ENCODE measurements around the gene PDE4D. TPM values are rescaled to one million over a fixed set of nuclear protein-coding genes. Genes with fewer than 3 reads are reported as not detected.

The PDE4D gene
- total RNA-seq, 1 experiment from 2014 or later: 3.3 TPM

DNA sequence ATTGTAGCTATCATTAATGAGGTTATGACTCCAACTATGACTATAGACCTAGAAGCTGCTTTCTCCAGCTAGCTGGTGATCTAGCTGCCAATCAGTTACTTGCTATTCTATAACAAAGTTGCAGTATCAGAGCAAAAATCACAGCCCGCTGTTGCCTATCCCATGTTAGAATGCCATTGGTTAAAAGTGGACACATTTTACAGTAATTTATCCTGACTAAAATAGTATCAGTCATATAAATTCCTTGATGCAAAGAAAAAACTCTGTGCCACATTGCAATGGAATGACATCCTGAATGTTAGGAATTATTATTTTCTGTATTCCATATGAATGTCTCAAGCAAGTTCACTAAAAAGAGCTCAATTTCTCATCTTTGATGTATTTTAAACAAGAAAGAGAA lies 626.5 kb downstream of the PDE4D start:
- no peak overlapping the region for H3K4me3 Mint-ChIP-seq
- no peaks in the 10 kb centered on the region for H3K27me3 Mint-ChIP-seq (ENCODE audit: low read depth)
- TF ChIP-seq SP1 (CRISPR knock-in tag; conservative IDR thresholded peaks at IDR 0.05) (no peak), ZNF263 (CRISPR knock-in tag; IDR thresholded peaks at IDR 0.05; ENCODE audit: low read depth) (no peak)
- TF ChIP-seq, protein P1, sequence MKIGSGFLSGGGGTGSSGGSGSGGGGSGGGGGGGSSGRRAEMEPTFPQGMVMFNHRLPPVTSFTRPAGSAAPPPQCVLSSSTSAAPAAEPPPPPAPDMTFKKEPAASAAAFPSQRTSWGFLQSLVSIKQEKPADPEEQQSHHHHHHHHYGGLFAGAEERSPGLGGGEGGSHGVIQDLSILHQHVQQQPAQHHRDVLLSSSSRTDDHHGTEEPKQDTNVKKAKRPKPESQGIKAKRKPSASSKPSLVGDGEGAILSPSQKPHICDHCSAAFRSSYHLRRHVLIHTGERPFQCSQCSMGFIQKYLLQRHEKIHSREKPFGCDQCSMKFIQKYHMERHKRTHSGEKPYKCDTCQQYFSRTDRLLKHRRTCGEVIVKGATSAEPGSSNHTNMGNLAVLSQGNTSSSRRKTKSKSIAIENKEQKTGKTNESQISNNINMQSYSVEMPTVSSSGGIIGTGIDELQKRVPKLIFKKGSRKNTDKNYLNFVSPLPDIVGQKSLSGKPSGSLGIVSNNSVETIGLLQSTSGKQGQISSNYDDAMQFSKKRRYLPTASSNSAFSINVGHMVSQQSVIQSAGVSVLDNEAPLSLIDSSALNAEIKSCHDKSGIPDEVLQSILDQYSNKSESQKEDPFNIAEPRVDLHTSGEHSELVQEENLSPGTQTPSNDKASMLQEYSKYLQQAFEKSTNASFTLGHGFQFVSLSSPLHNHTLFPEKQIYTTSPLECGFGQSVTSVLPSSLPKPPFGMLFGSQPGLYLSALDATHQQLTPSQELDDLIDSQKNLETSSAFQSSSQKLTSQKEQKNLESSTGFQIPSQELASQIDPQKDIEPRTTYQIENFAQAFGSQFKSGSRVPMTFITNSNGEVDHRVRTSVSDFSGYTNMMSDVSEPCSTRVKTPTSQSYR (CRISPR knock-in tag; IDR thresholded peaks at IDR 0.05): no peak
- TF ChIP-seq, protein P2, sequence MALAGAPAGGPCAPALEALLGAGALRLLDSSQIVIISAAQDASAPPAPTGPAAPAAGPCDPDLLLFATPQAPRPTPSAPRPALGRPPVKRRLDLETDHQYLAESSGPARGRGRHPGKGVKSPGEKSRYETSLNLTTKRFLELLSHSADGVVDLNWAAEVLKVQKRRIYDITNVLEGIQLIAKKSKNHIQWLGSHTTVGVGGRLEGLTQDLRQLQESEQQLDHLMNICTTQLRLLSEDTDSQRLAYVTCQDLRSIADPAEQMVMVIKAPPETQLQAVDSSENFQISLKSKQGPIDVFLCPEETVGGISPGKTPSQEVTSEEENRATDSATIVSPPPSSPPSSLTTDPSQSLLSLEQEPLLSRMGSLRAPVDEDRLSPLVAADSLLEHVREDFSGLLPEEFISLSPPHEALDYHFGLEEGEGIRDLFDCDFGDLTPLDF (CRISPR knock-in tag; IDR thresholded peaks at IDR 0.05): no peak
- TF ChIP-seq, protein P3, sequence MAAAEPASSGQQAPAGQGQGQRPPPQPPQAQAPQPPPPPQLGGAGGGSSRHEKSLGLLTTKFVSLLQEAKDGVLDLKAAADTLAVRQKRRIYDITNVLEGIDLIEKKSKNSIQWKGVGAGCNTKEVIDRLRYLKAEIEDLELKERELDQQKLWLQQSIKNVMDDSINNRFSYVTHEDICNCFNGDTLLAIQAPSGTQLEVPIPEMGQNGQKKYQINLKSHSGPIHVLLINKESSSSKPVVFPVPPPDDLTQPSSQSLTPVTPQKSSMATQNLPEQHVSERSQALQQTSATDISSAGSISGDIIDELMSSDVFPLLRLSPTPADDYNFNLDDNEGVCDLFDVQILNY (CRISPR knock-in tag; IDR thresholded peaks at IDR 0.05): no peak
- no peak for DNase-seq (ENCODE audit: low spot score)
- H3K4me1 Mint-ChIP-seq: peaks cover 3% of the 10 kb centered on the region; the same call in 1 of the 2 replicates
- no peak for ATAC-seq
- POLR2A ChIA-PET: no interaction called here
- H3K36me3 Mint-ChIP-seq: no peaks in the 10 kb centered on the region
- CTCF ChIA-PET: interaction anchor here (1.1 kb wide), 1 partner anchor 85 kb away, joined by 3 read pairs; no protein-coding TSS in a partner anchor
- no peaks in the 10 kb centered on the region for H3K9me3 Mint-ChIP-seq
- no peak overlapping the region for H3K27ac Mint-ChIP-seq

DNA sequence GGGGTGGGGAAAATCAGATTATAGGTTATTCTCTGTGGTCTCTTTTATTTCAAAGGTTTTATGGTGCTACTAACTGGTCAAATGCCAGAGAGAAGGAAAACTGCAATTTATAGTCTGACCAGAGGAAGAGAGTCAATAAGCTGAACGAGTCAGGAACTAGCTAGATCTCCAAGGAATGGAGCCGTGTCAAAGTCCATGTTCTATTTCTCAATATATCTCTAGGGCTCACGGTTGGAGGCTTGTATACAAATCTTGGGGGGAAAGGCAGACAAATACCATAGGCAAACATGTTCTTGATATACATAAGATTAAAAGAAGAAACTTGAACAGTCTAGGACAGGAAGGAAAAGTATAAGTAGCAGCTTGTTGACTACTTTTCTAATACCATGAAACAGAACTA lies 627.1 kb downstream of the PDE4D start:
- H3K27ac Mint-ChIP-seq: no peak overlapping the region
- DNase-seq (ENCODE audit: low spot score) (no peak), ATAC-seq (no peak)
- H3K4me1 Mint-ChIP-seq: peaks cover 3% of the 10 kb centered on the region; the same call in 1 of the 2 replicates
- no peaks in the 10 kb centered on the region for H3K27me3 Mint-ChIP-seq (ENCODE audit: low read depth)
- CTCF ChIA-PET: interaction anchor here (1.1 kb wide), 1 partner anchor 86 kb away, joined by 3 read pairs; no protein-coding TSS in a partner anchor
- no peak overlapping the region for H3K4me3 Mint-ChIP-seq
- TF ChIP-seq, protein P4, sequence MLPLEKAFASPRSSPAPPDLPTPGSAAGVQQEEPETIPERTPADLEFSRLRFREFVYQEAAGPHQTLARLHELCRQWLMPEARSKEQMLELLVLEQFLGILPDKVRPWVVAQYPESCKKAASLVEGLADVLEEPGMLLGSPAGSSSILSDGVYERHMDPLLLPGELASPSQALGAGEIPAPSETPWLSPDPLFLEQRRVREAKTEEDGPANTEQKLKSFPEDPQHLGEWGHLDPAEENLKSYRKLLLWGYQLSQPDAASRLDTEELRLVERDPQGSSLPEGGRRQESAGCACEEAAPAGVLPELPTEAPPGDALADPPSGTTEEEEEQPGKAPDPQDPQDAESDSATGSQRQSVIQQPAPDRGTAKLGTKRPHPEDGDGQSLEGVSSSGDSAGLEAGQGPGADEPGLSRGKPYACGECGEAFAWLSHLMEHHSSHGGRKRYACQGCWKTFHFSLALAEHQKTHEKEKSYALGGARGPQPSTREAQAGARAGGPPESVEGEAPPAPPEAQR (CRISPR knock-in tag; IDR thresholded peaks at IDR 0.05): no peak
- TF ChIP-seq ZNF263 (CRISPR knock-in tag; IDR thresholded peaks at IDR 0.05; ENCODE audit: low read depth) (no peak), ZNF317 (CRISPR knock-in tag; IDR thresholded peaks at IDR 0.05; ENCODE audit: borderline replicate concordance, low read depth) (no peak), SMAD4 (CRISPR knock-in tag; IDR thresholded peaks at IDR 0.05) (no peak), NFE2L1 (CRISPR knock-in tag; IDR thresholded peaks at IDR 0.05) (no peak), ZNF423 (CRISPR knock-in tag; IDR thresholded peaks at IDR 0.05) (no peak), MXD4 (CRISPR knock-in tag; IDR thresholded peaks at IDR 0.05; ENCODE audit: borderline replicate concordance) (no peak), OVOL2 (CRISPR knock-in tag; IDR thresholded peaks at IDR 0.05; ENCODE audit: borderline replicate concordance) (no peak), NR1H2 (CRISPR knock-in tag; IDR thresholded peaks at IDR 0.05) (no peak), CREB1 (CRISPR knock-in tag; IDR thresholded peaks at IDR 0.05) (no peak), ZNF671 (CRISPR knock-in tag; IDR thresholded peaks at IDR 0.05) (no peak), ZNF232 (CRISPR knock-in tag; IDR thresholded peaks at IDR 0.05) (no peak)
- TF ChIP-seq, protein P5, sequence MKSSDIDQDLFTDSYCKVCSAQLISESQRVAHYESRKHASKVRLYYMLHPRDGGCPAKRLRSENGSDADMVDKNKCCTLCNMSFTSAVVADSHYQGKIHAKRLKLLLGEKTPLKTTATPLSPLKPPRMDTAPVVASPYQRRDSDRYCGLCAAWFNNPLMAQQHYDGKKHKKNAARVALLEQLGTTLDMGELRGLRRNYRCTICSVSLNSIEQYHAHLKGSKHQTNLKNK (CRISPR knock-in tag; IDR thresholded peaks at IDR 0.05): no peak
- TF ChIP-seq, protein P6, sequence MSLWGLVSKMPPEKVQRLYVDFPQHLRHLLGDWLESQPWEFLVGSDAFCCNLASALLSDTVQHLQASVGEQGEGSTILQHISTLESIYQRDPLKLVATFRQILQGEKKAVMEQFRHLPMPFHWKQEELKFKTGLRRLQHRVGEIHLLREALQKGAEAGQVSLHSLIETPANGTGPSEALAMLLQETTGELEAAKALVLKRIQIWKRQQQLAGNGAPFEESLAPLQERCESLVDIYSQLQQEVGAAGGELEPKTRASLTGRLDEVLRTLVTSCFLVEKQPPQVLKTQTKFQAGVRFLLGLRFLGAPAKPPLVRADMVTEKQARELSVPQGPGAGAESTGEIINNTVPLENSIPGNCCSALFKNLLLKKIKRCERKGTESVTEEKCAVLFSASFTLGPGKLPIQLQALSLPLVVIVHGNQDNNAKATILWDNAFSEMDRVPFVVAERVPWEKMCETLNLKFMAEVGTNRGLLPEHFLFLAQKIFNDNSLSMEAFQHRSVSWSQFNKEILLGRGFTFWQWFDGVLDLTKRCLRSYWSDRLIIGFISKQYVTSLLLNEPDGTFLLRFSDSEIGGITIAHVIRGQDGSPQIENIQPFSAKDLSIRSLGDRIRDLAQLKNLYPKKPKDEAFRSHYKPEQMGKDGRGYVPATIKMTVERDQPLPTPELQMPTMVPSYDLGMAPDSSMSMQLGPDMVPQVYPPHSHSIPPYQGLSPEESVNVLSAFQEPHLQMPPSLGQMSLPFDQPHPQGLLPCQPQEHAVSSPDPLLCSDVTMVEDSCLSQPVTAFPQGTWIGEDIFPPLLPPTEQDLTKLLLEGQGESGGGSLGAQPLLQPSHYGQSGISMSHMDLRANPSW (CRISPR knock-in tag; conservative IDR thresholded peaks at IDR 0.05; ENCODE audit: low read depth): no peak
- TF ChIP-seq, protein P7, sequence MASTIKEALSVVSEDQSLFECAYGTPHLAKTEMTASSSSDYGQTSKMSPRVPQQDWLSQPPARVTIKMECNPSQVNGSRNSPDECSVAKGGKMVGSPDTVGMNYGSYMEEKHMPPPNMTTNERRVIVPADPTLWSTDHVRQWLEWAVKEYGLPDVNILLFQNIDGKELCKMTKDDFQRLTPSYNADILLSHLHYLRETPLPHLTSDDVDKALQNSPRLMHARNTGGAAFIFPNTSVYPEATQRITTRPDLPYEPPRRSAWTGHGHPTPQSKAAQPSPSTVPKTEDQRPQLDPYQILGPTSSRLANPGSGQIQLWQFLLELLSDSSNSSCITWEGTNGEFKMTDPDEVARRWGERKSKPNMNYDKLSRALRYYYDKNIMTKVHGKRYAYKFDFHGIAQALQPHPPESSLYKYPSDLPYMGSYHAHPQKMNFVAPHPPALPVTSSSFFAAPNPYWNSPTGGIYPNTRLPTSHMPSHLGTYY (CRISPR knock-in tag; IDR thresholded peaks at IDR 0.05): no peak
- no peaks in the 10 kb centered on the region for H3K36me3 Mint-ChIP-seq
- POLR2A ChIA-PET: interaction anchor here (0.7 kb wide), 1 partner anchor 666 kb away, joined by 3 read pairs; no protein-coding TSS in a partner anchor
- no peaks in the 10 kb centered on the region for H3K9me3 Mint-ChIP-seq
